NCI-H1694 (cell line): ENCODE results near the gene COL8A2.
"Not testable (repeated sequence)": the region's sequence is repeated elsewhere in the genome, so short reads cannot be mapped to it uniquely, and the experiment has no call there.

Experiments
- DNase-seq: peaks from one replicate; lab custom pipeline; 2025; lab: John Stamatoyannopoulos, UW

Gene COL8A2

DNA sequence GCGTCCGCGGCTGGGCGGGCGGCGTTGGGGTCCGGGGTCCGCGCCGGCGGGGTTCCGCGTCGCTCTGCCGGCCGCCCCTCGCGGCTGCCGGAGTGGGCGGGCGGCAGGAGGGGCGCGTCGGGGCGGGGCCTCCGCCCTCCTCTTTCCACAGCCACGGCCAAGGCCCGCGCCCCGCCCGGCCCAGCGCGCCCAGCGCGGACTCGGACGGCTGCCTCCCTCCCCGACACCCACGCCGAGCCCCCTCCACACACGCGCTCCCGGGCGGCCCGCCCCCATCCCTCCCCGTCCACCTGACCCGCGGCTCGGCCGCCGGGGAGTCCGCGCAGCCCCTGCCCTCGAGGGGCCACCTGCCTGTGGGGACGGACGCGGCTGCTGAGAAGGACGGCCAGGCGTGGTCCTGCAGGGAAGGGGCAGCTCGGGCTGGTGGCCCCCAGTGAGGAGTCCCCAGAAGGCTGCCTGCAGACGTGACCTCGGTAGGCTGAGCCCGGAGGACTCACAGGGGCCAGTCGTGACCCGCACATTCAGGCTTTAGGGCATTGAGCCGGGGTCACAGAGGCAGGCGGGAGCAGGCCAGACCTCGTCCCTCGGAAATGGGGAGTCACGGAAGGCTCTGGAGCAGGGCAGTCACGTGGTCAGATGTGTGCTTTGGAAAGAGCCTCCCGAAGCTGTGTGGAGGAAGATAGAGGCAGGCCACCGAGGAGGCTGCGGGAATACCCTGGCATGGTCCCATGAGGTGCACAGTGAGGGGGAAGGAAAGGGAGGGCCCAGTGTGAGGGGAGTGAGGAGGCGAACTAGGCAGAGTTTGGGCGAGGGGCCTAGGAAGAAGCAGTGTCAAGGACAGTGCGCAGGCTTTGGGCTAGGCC is at the start of gene COL8A2:
TSS of gene COL8A2 (minus strand) at position 94 of the 863 bp plus-strand sequence. CDS start 24,980 bp downstream, outside the sequence.
- DNase-seq = no peak

DNA sequence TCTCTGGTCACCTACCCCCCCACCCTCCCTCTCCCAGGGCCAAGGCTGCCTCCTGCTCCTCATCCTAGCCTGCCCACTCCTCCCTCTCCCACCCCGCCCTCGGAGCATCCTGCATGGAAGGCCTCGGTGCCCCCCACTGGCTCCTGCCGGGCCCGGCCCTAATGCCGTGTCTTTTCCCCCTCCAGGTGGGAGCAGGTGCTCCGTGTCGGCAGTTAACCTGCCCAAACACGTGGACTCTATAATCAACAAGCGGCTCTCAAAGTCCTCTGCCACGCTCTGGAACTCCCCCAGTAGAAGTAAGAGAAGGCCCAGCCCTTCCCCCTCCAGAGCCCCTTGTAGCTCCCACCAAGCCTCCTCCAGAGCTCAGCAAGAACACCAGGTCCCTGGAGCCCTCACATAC is 49.7 kb upstream of the COL8A2 start:
- DNase-seq = no peak

DNA sequence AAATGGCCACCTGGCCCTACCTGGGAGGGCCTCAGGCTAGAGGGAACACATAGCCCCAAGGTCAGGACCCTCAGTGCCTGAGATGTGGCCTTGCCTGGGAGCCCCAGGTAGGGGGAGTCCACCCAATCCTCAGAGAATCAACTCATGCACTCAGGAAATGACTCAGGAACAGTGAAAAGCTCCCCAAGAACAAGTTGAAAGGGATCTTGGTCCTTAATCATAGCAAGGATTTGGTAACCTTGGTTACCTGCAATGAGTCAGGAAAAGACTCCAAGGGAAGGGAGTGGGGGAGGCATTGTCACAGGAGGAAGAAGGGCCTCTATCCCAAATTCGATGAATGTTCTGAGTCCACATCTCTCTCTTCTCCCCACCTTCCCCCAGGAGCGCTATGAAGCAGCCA is 48.0 kb upstream of the COL8A2 start:
- no peak for DNase-seq

DNA sequence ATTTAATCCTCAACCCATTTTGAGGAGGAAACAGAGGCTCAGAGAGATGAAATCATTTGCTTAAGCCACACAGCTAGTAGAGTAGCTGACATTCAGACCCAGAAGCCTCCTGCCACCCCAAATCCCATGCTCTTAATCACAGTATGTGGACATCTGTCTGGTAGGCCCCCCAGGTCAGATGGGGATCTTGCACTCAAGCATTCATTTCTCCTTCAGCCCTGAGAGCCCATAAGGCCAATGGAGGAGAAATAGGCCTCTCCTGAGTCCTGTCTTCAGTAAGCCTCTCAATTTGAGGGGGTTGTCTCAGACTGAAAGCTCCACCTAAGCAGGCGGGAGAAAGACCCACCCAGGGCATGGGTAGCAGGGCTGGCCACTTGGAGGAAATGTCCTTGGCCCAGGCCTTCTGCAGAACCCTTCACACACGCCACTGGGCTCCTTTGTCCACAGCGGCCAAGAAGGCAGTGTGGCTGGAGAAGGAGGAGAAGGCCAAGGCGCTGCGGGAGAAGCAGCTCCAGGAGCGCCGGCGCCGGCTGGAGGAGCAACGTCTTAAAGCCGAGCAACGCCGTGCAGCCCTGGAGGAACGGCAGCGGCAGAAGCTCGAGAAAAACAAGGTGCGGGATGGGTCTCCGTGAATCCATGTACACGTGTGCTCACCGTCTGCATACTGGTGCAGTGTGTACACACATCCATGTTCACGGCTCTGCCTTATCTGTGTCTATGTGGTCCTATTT is 47.2 kb upstream of the COL8A2 start:
- no peak for DNase-seq

DNA sequence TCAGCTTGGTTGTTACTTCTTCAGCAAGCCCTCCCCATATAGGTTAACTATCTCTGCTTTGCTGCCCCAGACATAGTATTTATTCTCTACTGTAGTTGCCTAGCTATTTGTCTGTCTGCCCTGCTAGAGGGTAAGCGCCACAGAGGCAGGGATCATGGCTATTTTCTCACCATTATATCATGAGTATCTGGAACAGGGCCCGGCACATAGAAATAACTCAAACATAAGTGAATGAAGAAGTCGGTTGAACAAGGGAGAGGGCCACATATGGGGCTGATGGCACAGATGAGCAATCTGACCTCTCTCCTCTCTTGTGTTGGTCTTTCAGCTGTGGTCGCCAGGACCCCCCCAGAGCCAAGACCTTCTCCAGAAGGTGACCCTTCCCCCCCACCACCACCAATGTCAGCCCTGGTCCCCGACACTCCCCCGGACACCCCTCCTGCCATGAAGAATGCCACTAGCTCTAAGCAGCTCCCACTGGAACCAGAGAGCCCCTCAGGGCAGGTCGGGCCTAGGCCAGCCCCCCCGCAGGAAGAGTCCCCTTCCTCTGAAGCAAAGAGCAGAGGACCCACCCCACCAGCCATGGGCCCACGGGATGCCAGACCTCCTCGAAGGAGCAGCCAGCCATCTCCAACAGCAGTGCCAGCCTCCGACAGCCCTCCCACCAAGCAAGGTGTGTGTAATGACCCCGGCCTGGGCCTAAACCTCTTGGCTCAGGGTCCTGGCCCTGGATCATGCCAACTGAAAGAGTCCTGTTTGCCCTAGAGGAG is 45.8 kb upstream of the COL8A2 start:
- no peak for DNase-seq

DNA sequence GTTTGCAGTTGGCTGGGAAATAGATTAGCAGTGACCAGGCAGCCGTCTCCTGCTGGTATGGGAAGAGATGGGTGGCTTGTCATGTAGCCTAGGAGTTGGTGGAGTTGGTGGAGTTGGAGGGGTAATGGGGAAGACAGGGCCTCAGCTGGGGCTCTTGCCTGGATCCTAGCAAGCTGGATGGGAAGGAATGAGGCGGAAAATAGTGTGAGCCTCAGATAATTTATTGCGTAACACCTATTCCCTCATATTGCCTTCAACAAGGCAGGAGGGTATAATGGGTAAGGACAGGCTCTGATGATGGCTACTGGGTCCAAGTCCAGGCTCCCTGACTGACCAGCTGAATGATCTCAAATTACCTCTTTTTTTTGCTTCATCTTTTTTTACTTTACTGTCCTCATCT is 43.5 kb upstream of the COL8A2 start:
- no peak for DNase-seq

DNA sequence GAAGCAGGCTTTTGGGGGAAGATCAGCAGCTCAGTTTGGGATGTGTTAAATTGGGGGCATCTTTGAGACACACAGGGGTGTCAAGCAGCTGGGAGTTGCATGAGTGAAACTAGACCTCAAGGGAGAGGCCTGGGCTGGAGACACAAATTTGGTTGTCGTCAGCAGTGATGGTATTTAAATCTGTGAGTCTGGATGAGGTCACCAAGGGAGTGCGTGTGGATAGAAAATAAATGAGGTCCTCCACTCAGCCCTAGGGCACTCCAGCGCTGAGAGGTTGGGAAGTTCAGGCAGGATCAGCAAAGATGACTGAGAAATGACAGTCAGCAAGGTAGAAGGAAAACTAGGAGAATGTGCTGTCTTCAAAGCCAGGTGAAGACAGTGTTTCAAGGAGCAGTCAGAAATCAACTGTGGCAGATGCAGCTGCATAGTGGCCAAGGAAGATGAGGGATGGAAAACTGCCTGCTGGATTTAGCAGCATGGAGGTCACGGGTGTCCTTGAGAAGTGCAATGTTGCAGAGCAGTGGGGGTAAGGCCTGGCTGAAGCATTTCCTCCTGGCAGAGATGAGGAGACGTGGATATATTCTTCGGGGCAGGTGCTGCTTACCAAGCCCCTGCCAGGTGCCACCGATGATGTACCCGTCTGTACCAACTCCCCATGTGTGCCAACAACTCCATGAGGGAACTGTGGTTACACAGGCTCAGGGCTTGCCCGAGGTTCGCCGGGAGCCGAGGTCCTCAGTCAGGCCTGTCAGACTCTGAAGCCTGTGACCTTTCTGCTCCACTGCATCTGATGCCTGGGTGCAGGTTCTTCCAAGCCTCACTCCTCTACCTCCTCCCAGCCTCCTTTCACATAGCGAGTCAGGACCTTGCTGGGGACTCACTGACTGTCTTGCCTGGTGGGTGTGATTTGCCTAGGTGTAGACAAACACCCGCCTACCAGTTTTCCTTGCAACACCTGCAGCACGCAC is 42.2 kb upstream of the COL8A2 start:
- no peak for DNase-seq

DNA sequence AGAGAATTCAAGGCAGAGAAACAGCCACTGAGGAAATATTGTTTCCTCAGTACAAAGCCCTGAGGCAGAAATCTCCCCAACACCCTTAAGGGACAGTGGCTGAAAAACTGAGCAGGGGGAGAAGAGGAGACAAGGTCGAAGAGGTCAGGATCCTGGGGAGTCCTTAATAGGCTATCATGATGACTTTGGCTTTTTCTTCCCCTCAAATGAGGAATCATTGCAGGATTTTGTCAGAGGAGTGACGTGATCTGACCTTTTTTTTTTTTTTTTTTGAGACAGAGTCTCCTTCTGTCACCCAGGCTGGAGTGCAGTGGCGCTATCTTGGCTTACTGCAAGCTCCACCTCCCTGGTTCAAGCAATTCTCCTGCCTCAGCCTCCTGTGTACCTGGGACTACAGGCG is 41.1 kb upstream of the COL8A2 start:
- no peak for DNase-seq

DNA sequence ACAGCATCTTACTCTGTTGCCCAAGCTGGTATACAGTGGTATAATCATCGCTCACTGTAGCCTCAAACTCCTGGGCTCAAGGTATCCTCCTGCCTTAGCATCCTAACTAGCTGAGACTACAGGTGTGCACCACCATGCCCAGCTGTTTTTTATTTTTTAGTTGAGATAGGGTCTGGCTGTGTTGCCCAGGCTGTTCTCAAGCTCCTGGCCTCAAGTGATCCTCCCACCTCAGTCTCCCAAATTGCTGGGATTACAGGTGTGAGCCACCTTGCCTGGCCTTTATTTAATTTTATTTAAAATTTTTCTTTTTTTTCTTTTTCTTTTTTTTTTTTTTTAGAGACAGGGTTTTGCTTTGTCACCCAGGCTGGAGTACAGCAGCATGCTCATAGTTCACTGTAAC is 40.1 kb upstream of the COL8A2 start:
- DNase-seq = no peak

DNA sequence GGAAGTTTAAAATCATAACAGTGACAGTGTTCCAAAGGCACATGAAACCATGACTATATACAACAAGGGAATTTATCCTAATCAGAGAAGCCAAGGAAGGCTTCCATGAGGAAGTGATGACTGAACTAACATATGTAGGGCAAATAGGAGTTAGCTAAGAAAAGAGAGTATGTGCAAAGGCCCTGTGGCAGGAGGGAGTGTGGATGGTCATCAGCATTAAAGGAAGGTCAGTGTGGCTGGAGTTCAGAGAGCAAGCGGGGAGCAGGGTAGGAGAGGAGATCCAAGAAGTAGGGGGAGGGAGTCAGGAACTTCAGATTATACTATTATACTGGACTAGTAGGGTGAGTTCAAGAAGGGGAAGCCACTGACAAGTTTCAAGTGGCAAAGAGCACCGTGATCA is 39.3 kb upstream of the COL8A2 start:
- DNase-seq = no peak

DNA sequence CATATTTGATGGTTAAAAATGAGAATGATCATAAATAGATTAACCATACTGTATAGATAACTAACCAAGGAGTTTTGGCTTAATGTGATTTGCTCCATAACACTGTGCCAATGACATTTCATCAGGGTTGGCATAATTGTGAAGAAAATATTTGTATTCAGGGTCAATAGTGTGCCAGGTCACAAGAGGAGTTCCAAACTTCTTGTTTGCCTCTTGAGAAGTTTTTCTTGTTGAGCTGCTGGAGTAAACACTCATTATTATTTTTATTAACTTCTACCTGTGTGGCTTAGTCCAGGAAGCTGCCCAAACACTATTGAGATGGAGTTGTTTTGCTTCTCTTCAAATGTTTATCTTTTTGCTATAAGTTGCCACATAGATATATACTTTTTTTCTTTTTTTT is 38.4 kb upstream of the COL8A2 start:
- DNase-seq = no peak

DNA sequence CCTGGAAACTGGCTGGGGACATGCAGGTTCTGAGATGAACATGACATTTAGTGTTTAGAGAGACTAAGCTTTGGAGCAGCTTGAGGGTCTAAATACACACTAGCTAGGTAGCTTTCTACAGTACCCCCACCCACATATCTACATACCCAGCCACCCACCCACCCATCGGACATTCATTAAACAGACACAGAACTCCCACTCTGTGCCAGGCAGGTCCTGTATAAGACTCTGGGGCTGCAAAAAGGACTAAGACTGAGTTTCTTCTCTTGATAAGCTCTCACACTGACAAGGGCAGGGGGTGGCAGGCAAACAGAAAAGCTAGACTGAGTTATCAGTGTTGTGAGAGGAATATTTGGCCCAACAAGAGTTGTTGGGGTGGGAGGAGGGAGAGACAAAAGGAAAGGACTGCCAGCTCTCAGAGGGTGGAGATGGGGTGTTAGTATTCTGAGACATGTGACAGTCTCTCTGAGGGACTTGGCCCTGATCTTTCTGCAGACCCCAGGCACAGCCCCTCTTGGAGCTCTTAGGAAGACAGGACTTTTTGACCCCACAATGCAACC is 37.7 kb upstream of the COL8A2 start:
- no peak for DNase-seq

DNA sequence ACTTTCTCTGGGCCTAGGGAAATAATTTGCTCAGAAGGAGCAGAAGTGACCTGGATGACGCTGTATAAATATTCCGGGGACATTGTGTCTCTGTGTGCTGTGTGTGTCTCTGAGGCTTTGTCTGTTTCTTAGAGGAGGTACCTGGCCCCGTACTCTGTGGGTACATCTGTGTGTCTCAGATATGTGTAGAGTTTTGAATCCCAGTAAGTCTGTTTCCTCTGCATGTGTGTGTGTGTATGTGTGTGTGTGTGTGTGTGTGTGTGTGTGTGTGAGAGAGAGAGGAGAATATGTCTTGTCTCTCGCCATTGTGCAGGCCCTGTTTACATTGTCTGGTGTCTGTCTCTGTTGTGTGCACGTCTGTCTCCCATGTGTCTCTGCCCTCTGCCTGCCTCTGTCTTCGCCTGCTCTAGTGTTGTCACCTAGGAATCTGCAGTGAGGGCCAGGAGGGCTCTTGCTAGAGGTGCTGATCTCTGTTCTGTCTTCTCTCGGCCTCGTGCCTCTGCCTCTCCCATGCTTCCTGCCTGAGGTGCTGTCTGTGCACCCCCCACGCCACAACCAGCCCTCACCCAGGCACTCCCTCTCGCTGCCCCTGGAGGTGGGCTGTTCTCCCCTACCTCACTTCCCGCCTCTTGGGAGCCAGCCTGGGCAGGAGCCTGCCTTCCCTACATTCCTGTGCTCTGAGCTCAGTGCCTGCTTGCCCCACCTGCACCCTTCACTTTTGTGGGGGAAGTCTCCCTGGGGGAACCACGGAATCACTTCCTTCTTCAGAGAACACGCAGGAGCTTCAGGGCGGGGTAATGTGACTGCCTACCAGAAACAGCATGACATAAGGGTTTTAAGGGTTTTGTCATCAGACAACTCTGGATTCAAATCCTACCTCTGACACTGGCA is 36.9 kb upstream of the COL8A2 start:
- DNase-seq = no peak

DNA sequence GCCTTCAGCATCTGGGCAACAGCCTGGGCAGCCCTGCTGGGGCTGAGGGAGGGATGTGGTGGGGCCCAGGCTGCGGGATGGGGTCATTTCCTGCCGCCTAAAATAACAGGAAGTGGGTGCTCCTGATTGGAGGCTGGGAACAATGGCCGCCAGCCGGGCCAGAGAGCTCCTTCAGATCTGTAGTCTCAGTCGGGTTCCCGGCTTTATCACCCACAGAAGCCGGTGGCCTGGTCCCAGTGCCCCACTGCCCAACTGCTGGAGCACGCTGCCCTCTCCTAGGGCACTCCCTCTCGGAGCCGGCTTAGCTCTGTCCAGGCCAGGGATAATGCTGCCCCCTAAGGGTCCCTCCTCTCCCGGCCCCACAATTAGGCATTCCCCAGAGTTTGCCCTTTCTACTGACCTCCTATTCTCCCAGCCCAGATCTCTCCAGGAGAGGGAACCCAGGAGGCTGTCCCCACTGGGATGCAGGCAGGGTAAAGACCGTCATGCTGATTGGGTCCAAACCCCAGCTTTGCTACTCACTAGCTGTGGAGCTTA is 36.0 kb upstream of the COL8A2 start:
- DNase-seq = no peak

DNA sequence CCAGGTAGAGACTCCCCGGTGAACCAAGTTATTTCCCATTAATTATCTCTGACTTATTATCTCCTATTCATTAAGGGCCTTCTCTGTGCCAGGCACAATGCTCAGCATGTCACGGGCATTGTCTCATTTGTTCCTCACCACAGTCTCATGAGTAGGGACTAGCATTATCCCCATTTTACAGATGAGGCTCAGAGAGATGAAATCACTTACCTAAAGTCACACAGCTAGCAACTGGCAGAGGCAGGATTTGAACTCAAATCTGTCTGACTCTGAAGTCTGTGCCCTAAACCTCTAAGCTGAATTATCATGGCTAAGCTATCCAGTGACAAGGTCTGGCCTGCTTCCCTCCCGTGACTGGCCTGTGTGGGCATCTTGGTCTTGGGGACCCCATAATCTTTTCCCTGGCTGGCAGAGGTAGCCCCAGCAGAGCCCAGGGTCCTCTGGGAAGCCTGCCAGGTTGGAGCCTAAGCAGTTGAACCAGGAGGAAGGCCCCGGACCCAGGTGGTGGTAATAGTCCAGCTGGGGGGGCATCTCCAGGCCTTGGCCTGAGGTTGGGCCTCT is 35.4 kb upstream of the COL8A2 start:
- DNase-seq = no peak

DNA sequence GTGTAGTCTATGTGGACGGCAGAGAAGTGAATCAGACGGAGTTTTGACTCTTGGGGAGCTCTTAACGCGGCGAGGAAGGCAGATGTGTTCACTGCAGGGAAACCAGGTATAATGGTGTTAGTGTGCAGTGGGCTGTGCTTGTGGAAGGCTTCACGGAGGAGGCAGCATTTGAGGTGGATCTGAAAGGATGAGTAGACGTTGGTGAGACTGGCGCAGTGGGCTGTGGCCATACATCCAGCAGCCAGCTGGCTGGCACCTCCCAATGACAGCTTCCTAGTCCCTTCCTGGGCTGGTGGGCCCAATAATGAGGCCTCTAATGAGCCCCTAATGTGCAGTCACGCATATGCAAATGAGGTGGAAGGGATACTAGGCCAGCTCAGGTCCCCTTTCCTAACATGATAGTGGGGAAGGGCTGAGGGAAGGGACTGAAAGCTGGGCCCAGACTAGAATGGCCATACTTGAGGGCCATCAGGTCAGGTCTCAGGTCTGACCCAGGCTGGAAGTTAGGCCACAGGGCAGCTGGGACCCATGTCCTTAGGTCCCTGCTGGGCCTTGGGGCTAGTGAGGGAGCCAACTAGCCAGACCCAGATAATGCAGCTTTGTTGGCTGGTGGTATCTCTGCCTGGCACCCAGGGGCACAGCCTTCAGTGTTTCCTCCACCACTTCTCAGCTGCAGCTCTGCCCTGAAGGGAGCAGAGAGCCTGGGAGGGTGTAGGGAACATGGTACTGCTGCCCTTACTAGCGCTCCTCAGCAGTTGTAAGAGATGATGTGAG is 34.8 kb upstream of the COL8A2 start:
- DNase-seq = no peak

DNA sequence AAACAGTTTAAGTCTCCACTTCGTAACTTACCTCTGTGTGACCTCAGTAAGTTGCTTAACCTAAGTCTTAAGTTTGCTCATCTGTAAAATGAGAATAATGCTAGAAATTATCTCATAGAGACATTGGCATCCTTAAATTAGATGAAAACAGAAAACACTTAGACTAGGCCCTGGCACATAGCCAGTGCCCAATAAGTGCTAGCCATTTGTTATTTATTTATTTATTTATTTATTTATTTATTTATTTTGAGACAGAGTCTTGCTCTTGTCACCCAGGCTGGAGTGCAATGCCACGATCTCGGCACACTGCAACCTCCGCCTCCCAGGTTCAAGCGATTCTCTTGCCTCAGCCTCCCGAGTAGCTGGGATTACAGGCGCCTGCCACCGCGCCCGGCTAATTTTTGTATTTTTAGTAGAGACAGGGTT is 33.8 kb upstream of the COL8A2 start:
- not testable (repeated sequence) for DNase-seq

DNA sequence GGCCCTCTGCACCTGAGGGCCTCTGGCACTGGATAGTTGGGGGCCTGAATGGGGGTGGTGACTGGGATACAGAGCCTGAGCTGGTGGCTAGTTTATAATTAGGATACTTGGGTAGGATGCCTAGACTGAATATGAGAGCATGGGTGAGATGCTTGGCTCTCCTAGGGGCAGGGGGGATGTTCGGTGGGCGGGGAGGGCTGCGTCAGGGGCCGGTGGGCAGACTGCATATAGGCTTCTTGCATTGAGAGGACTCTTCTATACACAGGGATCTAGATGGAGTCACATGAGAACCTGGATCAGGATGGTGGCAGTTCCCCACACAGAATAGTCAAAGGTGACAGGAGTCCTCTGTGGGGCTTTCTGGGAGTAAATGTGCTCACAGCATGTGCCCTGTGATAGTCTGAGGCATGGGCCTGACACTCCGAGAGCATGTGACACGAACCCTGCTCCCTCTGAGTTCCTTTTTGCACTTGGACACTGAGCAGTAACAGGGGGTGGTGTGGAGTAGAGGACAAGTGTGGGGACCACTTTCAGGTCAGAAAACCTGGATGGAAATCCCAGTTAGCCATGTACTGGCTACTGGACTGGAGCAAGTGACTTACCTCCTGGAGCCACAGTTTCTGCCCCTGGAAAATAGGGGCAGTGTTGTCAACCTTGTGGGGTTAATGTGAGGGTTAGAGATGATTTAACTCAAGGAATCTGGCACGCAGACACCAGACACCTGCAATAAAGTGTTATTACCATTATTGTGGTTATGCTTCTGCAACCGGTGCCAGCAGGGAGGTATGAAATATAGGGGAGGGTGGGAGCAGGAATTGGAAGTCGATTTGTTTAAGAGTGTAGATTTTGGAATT is 33.2 kb upstream of the COL8A2 start:
- no peak for DNase-seq
